ENCODE results near the gene LRGUK.

GRCh38 chr7:134300988-134301387 lies 173.8 kb downstream of the LRGUK start:
- TF ChIP-seq POLR2AphosphoS5 (IDR thresholded peaks at IDR 0.05; ENCODE audit: low read depth, low read length) (no peak), SPI1 (IDR thresholded peaks at IDR 0.05; ENCODE audit: low read depth, low read length) (no peak), POLR2A (IDR thresholded peaks at IDR 0.05; ENCODE audit: low read depth, low read length) (no peak)
